Measurements from ENCODE around the gene B3GALT4. TPM values are rescaled to one million over a fixed set of nuclear protein-coding genes. Genes with fewer than 3 reads are reported as not detected.

The B3GALT4 gene, protein sequence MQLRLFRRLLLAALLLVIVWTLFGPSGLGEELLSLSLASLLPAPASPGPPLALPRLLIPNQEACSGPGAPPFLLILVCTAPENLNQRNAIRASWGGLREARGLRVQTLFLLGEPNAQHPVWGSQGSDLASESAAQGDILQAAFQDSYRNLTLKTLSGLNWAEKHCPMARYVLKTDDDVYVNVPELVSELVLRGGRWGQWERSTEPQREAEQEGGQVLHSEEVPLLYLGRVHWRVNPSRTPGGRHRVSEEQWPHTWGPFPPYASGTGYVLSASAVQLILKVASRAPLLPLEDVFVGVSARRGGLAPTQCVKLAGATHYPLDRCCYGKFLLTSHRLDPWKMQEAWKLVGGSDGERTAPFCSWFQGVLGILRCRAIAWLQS
- total RNA-seq (2021) (4.0 TPM in 2 replicates), Bru-seq, nascent RNA (percentile 47 among the genes with signal in this experiment), BruChase-seq, experiment 1, labeled RNA remaining after a 2-hour chase (percentile 41 among the genes with signal in this experiment), BruChase-seq, experiment 2, labeled RNA remaining after a 6-hour chase (percentile 38 among the genes with signal in this experiment)
- long read RNA-seq, transcript B3GALT4-204 (1 exons, 1,694 nt): major isoform, 7 of 7 reads
- long read RNA-seq, partial matches to known transcripts: 0 of 7 reads
- long read RNA-seq, other reads (novel, unspliced or antisense): 0 of 7 reads

DNA sequence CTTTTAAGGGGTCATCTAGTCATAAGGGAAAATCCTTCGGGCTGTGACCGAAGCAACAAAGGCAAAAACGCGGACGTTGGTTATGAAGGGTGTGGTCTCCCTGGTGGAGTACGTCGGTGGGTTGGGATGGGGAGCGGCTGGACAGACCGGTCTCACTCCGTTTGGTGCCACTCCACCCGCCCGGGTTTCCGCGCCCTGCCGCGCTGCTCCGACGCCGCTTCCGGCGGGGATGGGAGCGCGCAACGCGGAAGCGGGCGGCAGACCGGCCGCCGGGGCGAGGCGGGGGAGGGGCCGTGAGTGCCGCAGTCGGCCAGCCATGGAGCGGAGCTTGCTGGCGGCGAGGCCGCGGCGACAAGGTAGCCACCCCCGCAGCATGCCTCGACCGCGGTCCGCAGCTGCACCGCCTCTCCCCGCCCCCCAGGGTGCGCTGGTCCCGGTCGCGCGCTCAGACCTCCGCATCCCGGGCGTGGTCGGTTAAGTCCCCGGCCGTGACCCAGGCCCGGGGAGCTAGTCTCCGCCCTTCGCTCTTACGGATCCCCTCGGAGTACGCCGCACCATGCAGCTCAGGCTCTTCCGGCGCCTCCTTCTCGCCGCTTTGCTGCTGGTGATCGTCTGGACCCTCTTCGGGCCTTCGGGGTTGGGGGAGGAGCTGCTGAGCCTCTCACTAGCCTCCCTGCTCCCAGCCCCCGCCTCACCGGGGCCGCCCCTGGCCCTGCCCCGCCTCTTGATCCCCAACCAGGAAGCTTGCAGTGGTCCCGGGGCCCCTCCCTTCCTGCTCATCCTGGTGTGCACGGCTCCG, at the start of gene B3GALT4:
Gene B3GALT4, plus strand, starts transcription at position 260 of the 799 bp plus-strand sequence. Its CDS starts 297 bp downstream, at position 557.
- peaks cover 40% of the 10 kb centered on the region for H3K4me1 ChIP-seq (ENCODE audit: insufficient read depth, low read length, poor library complexity, severe bottlenecking)
- H3K27me3 ChIP-seq (replicated peaks; ENCODE audit: insufficient read depth, low read depth, low read length, poor library complexity): no peaks in the 10 kb centered on the region
- peaks cover 59% of the 10 kb centered on the region for H3K36me3 ChIP-seq (ENCODE audit: insufficient read depth, low read length, poor library complexity, severe bottlenecking)
- TF ChIP-seq EZH2 (IDR thresholded peaks at IDR 0.05; ENCODE audit: borderline replicate concordance, low read depth, low read length, poor library complexity, severe bottlenecking) (no peak), CTCF (conservative IDR thresholded peaks at IDR 0.05; ENCODE audit: low read depth, low read length) (peak; percentile 40)
- BruUV-seq (replicated peaks): no TSS peak
- peak within 1 kb of the TSS; percentile 56 for H3K4me3 ChIP-seq (ENCODE audit: low read depth, low read length, poor library complexity, severe bottlenecking)
- DNase-seq (ENCODE audit: low spot score): peak; percentile 85
- POLR2A ChIA-PET (ENCODE audit: low non-redundant PET): interaction anchor here (0.5 to 0.6 kb wide), 2 partner anchors 28 to 191 kb away, joined by 3 to 5 read pairs; no protein-coding TSS in a partner anchor
- no peaks in the 10 kb centered on the region for H3K9me3 ChIP-seq (ENCODE audit: low read depth, low read length, poor library complexity, severe bottlenecking)
- H3K27ac ChIP-seq (ENCODE audit: low read depth, low read length, poor library complexity, severe bottlenecking): peak within 1 kb of the TSS; percentile 83
- intact Hi-C loops (cut with micrococcal nuclease; ENCODE audit: unreplicated experiment): no loop called here
- CTCF ChIA-PET: interaction anchor here (0.6 to 1.1 kb wide), 4 partner anchors 13 to 68 kb away, joined by 3 to 5 read pairs (median 4); partner anchors contain the start of gene PFDN6

GRCh38 chr6:33235221-33235634, 41.7 kb upstream of the B3GALT4 start:
- TF ChIP-seq CTCF (conservative IDR thresholded peaks at IDR 0.05; ENCODE audit: low read depth, low read length): no peak
- TF ChIP-seq EZH2 (IDR thresholded peaks at IDR 0.05; ENCODE audit: borderline replicate concordance, low read depth, low read length, poor library complexity, severe bottlenecking): no peak
- DNase-seq (ENCODE audit: low spot score): no peak
- intact Hi-C loops (cut with micrococcal nuclease; ENCODE audit: unreplicated experiment): no loop called here
- H3K27ac ChIP-seq (ENCODE audit: low read depth, low read length, poor library complexity, severe bottlenecking): no peak overlapping the region
- BruUV-seq (replicated peaks): no TSS peak
- POLR2A ChIA-PET (ENCODE audit: low non-redundant PET): interaction anchor here (0.5 kb wide), 1 partner anchor 21 kb away, joined by 11 read pairs; no protein-coding TSS in a partner anchor
- H3K4me1 ChIP-seq (ENCODE audit: insufficient read depth, low read length, poor library complexity, severe bottlenecking): no peaks in the 10 kb centered on the region
- H3K27me3 ChIP-seq (replicated peaks; ENCODE audit: insufficient read depth, low read depth, low read length, poor library complexity): no peaks in the 10 kb centered on the region
- CTCF ChIA-PET: no interaction called here
- H3K9me3 ChIP-seq (ENCODE audit: low read depth, low read length, poor library complexity, severe bottlenecking): no peaks in the 10 kb centered on the region
- no peak overlapping the region for H3K4me3 ChIP-seq (ENCODE audit: low read depth, low read length, poor library complexity, severe bottlenecking)
- H3K36me3 ChIP-seq (ENCODE audit: insufficient read depth, low read length, poor library complexity, severe bottlenecking): no peaks in the 10 kb centered on the region

GRCh38 chr6:33236328-33236727, 40.6 kb upstream of the B3GALT4 start:
- ChIA-PET POLR2A (ENCODE audit: low non-redundant PET) (no interaction called here), CTCF (interaction anchor here (0.6 kb wide), 1 partner anchor 615 kb away, joined by 10 read pairs; no protein-coding TSS in a partner anchor)
- no peaks in the 10 kb centered on the region for H3K4me1 ChIP-seq (ENCODE audit: insufficient read depth, low read length, poor library complexity, severe bottlenecking)
- H3K9me3 ChIP-seq (ENCODE audit: low read depth, low read length, poor library complexity, severe bottlenecking): no peaks in the 10 kb centered on the region
- H3K36me3 ChIP-seq (ENCODE audit: insufficient read depth, low read length, poor library complexity, severe bottlenecking): no peaks in the 10 kb centered on the region
- H3K27me3 ChIP-seq (replicated peaks; ENCODE audit: insufficient read depth, low read depth, low read length, poor library complexity): no peaks in the 10 kb centered on the region
- no peak for DNase-seq (ENCODE audit: low spot score)
- no peak overlapping the region for H3K4me3 ChIP-seq (ENCODE audit: low read depth, low read length, poor library complexity, severe bottlenecking)
- no peak overlapping the region for H3K27ac ChIP-seq (ENCODE audit: low read depth, low read length, poor library complexity, severe bottlenecking)
- intact Hi-C loops (cut with micrococcal nuclease; ENCODE audit: unreplicated experiment): no loop called here
- BruUV-seq (replicated peaks): no TSS peak
- TF ChIP-seq CTCF (conservative IDR thresholded peaks at IDR 0.05; ENCODE audit: low read depth, low read length): no peak
- no peak for TF ChIP-seq EZH2 (IDR thresholded peaks at IDR 0.05; ENCODE audit: borderline replicate concordance, low read depth, low read length, poor library complexity, severe bottlenecking)
